ENCODE results near the gene TRIM40.

- TF ChIP-seq REST (IDR thresholded peaks at IDR 0.05; ENCODE audit: insufficient read depth in 1 of 2, low read depth in 2 of 2, low read length in 2 of 2) (no peak), SIN3A (IDR thresholded peaks at IDR 0.05; ENCODE audit: borderline replicate concordance, insufficient read depth, low read length) (no peak), POLR2AphosphoS5 (IDR thresholded peaks at IDR 0.05; ENCODE audit: low read depth, low read length) (no peak), TAF1 (IDR thresholded peaks at IDR 0.05; ENCODE audit: borderline replicate concordance, insufficient read depth, low read length) (no peak), FOXP2 (optimal IDR thresholded peaks at IDR 0.05; ENCODE audit: borderline replicate concordance, extremely low read depth, extremely low read length, insufficient read depth) (no peak)
These were observed 39.8 kb downstream of the TRIM40 start for GRCh38 chr6:30175765-30176164.

Measured in PFSK-1 (cell line).